HepG2 (cell line): Measurements from ENCODE around the gene TJP3. TPM values are rescaled to one million over a fixed set of nuclear protein-coding genes. Genes with fewer than 3 reads are reported as not detected.
A peak's percentile ranks its signal among the peaks of the same experiment; 100 is the strongest.

Experiments used
- AGO1 ChIP-seq: fragments of 200-400 bp; formaldehyde crosslinking; IDR thresholded peaks from 2 replicates; pipeline ENCODE4 v1.6.1; 2017; ENCODE audit warnings: mild to moderate bottlenecking, low read depth, low read length, moderate library complexity; ENCODE audit not compliant: poor library complexity, severe bottlenecking
- ARNT ChIP-seq: fragments of 450-650 bp; IDR thresholded peaks from 2 replicates; pipeline ENCODE4 v1.6.1; 2017
- BATF2 ChIP-seq: sonication (generic); formaldehyde crosslinking; IDR thresholded peaks from 2 replicates; pipeline ENCODE4 v1.8.0; 2022; ENCODE audit warnings: mild to moderate bottlenecking, missing genetic modification reagents, moderate library complexity
- CBX1 ChIP-seq: IDR thresholded peaks from one replicate; pipeline ENCODE4 v1.6.1; 2016; ENCODE audit warnings: antibody characterized with exemption, low read depth
- FOXA3 ChIP-seq: IDR thresholded peaks from 2 replicates; pipeline ENCODE4 v1.6.1; 2016; ENCODE audit warnings: missing genetic modification reagents, missing compliant biosample characterization
- FOXO4 ChIP-seq: sonication (generic); formaldehyde crosslinking; conservative IDR thresholded peaks from 2 replicates; pipeline ENCODE4 v1.8.1; 2023; ENCODE audit warnings: missing genetic modification reagents
- FOXP1 ChIP-seq, 2 experiments: fragments of 450-650 bp in 1 of 2; IDR thresholded peaks; 2 replicates each; pipeline ENCODE4 v1.6.1; 2017 to 2018; ENCODE audit warnings: antibody characterized with exemption in 1 of 2
- HBP1 ChIP-seq: IDR thresholded peaks from 2 replicates; pipeline ENCODE4 v1.6.1; 2016; ENCODE audit warnings: low read depth, control low read depth
- HIC2 ChIP-seq: sonication (generic); formaldehyde crosslinking; IDR thresholded peaks from 2 replicates; pipeline ENCODE4 v1.9.0; 2022; ENCODE audit warnings: low read depth, missing genetic modification reagents
- ISX ChIP-seq: sonication (generic); formaldehyde crosslinking; conservative IDR thresholded peaks from 2 replicates; pipeline ENCODE4 v1.5.0; 2020; ENCODE audit warnings: missing genetic modification reagents
- KLF12 ChIP-seq: sonication (generic); formaldehyde crosslinking; IDR thresholded peaks from 2 replicates; pipeline ENCODE4 v1.4.0; 2020; ENCODE audit warnings: missing genetic modification reagents, borderline replicate concordance
- PCBP1 ChIP-seq: fragments of 200-400 bp; formaldehyde crosslinking; IDR thresholded peaks from 2 replicates; pipeline ENCODE4 v1.6.1; 2017; ENCODE audit warnings: mild to moderate bottlenecking, low read depth, low read length, borderline replicate concordance
- RXRB ChIP-seq: IDR thresholded peaks from 2 replicates; pipeline ENCODE4 v1.6.1; 2016; ENCODE audit warnings: borderline replicate concordance, missing genetic modification reagents, missing compliant biosample characterization
- SIN3B ChIP-seq: fragments of 150-350 bp; IDR thresholded peaks from 2 replicates; pipeline ENCODE4 v1.6.1; 2014; ENCODE audit warnings: low read length
- SMAD3 ChIP-seq: sonication (generic); formaldehyde crosslinking; IDR thresholded peaks from 2 replicates; pipeline ENCODE4 v1.4.0; 2020; ENCODE audit warnings: missing genetic modification reagents
- SP5 ChIP-seq: IDR thresholded peaks from 2 replicates; pipeline ENCODE4 v1.6.1; 2016; ENCODE audit warnings: low read depth, borderline replicate concordance
- WIZ ChIP-seq: sonication (generic); formaldehyde crosslinking; IDR thresholded peaks from 2 replicates; pipeline ENCODE4 v1.5.1; 2020; ENCODE audit warnings: mild to moderate bottlenecking, missing genetic modification reagents
- ZEB1 ChIP-seq: IDR thresholded peaks from 2 replicates; pipeline ENCODE4 v1.6.1; 2012; ENCODE audit warnings: mild to moderate bottlenecking, low read depth, inconsistent platforms; ENCODE audit not compliant: insufficient replicate concordance
- ZGPAT ChIP-seq: IDR thresholded peaks from 2 replicates; pipeline ENCODE4 v1.6.1; 2016; ENCODE audit warnings: mild to moderate bottlenecking
- ZKSCAN1 ChIP-seq: fragments of 150-350 bp; IDR thresholded peaks from 2 replicates; pipeline ENCODE4 v1.6.1; 2014; ENCODE audit warnings: low read length
- ZNF205 ChIP-seq: IDR thresholded peaks from 2 replicates; pipeline ENCODE4 v1.6.1; 2018; ENCODE audit warnings: missing biosample characterization, missing genetic modification reagents
- ZNF460 ChIP-seq: sonication (generic); formaldehyde crosslinking; IDR thresholded peaks from 2 replicates; pipeline ENCODE4 v1.5.1; 2020; ENCODE audit warnings: missing genetic modification reagents, mild to moderate bottlenecking, borderline replicate concordance
- ZNF562 ChIP-seq: sonication (generic); formaldehyde crosslinking; IDR thresholded peaks from 2 replicates; pipeline ENCODE4 v1.8.0; 2022; ENCODE audit warnings: missing genetic modification reagents, borderline replicate concordance
- polyA plus RNA-seq, 8 experiments: library from polyadenylated mRNA; depleted of rRNA in 3 of 8; stranded (reverse) in 7 of 8; unstranded in 1 of 8; fragments of >200 nt; fragmentation: Illumina TruSeq in 4 of 8; extraction: Trizol in 4 of 8; gene quantifications; 2 replicates each; pipeline versions ENCODE4 v1.2.1 to v1.2.3, GENCODE V29; 2011 to 2016; ENCODE audit warnings: low read depth in 4 of 8, missing spikeins in 1 of 8, mixed read lengths in 1 of 8; ENCODE audit not compliant: insufficient read depth in 1 of 8
- total RNA-seq, 5 experiments: library from RNA; depleted of rRNA; stranded (reverse); fragments of >200 nt; fragmentation: Illumina TruSeq; extraction: Trizol; gene quantifications; 2 replicates each; pipeline ENCODE4 v1.2.3, GENCODE V29; 2016; ENCODE audit warnings: low read depth in 1 of 5

The TJP3 gene
- total and polyA plus RNA-seq, 2 of the 13 experiments (the other 11 are each of a cell fraction or from before 2014, with no cell fraction given): 2.3 to 21.5 TPM

GRCh38 chr19:3762501-3763459, 54.6 kb downstream of the TJP3 start, which contains the start of gene MRPL54 (continued):
- no peak for TF ChIP-seq HIC2 (CRISPR knock-in tag)
- TF ChIP-seq ZNF205: peak; percentile 13; the same call in 1 of the 2 replicates
- no peak; the same call in 1 of the 2 replicates for TF ChIP-seq SP5 (CRISPR knock-in tag)
- TF ChIP-seq ZGPAT (CRISPR knock-in tag): peak; percentile 66; the same call in 1 of the 2 replicates
- TF ChIP-seq ZKSCAN1: 0 out of 2 replicates have a peak, but pooled peaks have one; percentile 11
- TF ChIP-seq WIZ: no peak
- TF ChIP-seq FOXO4 (CRISPR knock-in tag): no peak
- no peak for TF ChIP-seq AGO1
- no peak for TF ChIP-seq FOXA3
- no peak for TF ChIP-seq ZEB1
- no peak for TF ChIP-seq FOXP1 (IDR thresholded peaks at IDR 0.05)
- no peak for TF ChIP-seq FOXP1 (CRISPR knock-in tag; IDR thresholded peaks at IDR 0.05)
- no peak for TF ChIP-seq ISX (CRISPR knock-in tag)
- no peak for TF ChIP-seq ARNT
- TF ChIP-seq ZNF460 (CRISPR knock-in tag): no peak
- peak; percentile 63; the same call in 1 of the 2 replicates for TF ChIP-seq SMAD3 (CRISPR knock-in tag)
- TF ChIP-seq PCBP1: 0 out of 2 replicates have a peak, but pooled peaks have one; percentile 33
- no peak for TF ChIP-seq BATF2 (CRISPR knock-in tag)
- no peak for TF ChIP-seq RXRB (CRISPR knock-in tag)
- no peak for TF ChIP-seq ZNF562
- 0 out of 2 replicates have a peak, but pooled peaks have one; percentile 71 for TF ChIP-seq HBP1
- TF ChIP-seq KLF12 (CRISPR knock-in tag): peak; percentile 19; the same call in 1 of the 2 replicates
- TF ChIP-seq CBX1: no peak
- 0 out of 2 replicates have a peak, but pooled peaks have one; percentile 44 for TF ChIP-seq SIN3B
